HL-60/S4 treated with phorbol 12-myristate 13-acetate at 8.2 ng/mL for 4 days and 3 days (cell line): ENCODE measurements around the gene ZNF407.
"Not testable (repeated sequence)": the region's sequence is repeated elsewhere in the genome, so short reads cannot be mapped to it uniquely, and the experiment has no call there.

ENCODE experiments used
- in situ Hi-C: fragments of 300-500 bp; cut with MboI; formaldehyde crosslinking; loops from 2 replicates; pipeline ENCODE4 v1.15.0; 2022; ENCODE audit warnings: low sequenced_read_pairs

ZNF407 gene

GRCh38 chr18:74951165-74951760 lies 353.6 kb downstream of the ZNF407 start:
- in situ Hi-C loops = no loop called here

GRCh38 chr18:74957588-74958224 lies 360.0 kb downstream of the ZNF407 start:
- in situ Hi-C loops = no loop called here

GRCh38 chr18:74959216-74959615 lies 361.5 kb downstream of the ZNF407 start:
- in situ Hi-C loops = no loop called here

GRCh38 chr18:74961596-74961995 lies 363.9 kb downstream of the ZNF407 start:
- in situ Hi-C loops = no loop called here

GRCh38 chr18:74963820-74964446 lies 366.3 kb downstream of the ZNF407 start:
- in situ Hi-C loops = no loop called here

- in situ Hi-C loops = no loop called here
These were observed 368.0 kb downstream of the ZNF407 start for GRCh38 chr18:74965682-74966081.

- in situ Hi-C loops = no loop called here
These were observed 369.8 kb downstream of the ZNF407 start for GRCh38 chr18:74967438-74967837.

GRCh38 chr18:74967979-74968378 lies 370.3 kb downstream of the ZNF407 start:
- in situ Hi-C loops = no loop called here

GRCh38 chr18:74971358-74971757 lies 373.7 kb downstream of the ZNF407 start:
- in situ Hi-C loops = not testable (repeated sequence)

- in situ Hi-C loops = not testable (repeated sequence)
These were observed 374.1 kb downstream of the ZNF407 start for GRCh38 chr18:74971776-74972175.

GRCh38 chr18:74972354-74972753 lies 374.7 kb downstream of the ZNF407 start:
- in situ Hi-C loops = no loop called here

GRCh38 chr18:74975001-74975400 lies 377.3 kb downstream of the ZNF407 start:
- in situ Hi-C loops = no loop called here

- in situ Hi-C loops = no loop called here
These were observed 378.8 kb downstream of the ZNF407 start for GRCh38 chr18:74976331-74976909.

- in situ Hi-C loops = no loop called here
These were observed 379.4 kb downstream of the ZNF407 start for GRCh38 chr18:74977041-74977440.

- in situ Hi-C loops = no loop called here
These were observed 383.0 kb downstream of the ZNF407 start for GRCh38 chr18:74980669-74981068.

- in situ Hi-C loops = no loop called here
These were observed 383.8 kb downstream of the ZNF407 start for GRCh38 chr18:74981476-74981875.

GRCh38 chr18:74982946-74983635 lies 385.4 kb downstream of the ZNF407 start:
- in situ Hi-C loops = no loop called here

GRCh38 chr18:74989134-74989533 lies 391.5 kb downstream of the ZNF407 start:
- in situ Hi-C loops = no loop called here

GRCh38 chr18:74990563-74991081 lies 393.0 kb downstream of the ZNF407 start:
- in situ Hi-C loops = no loop called here

- in situ Hi-C loops = no loop called here
These were observed 397.1 kb downstream of the ZNF407 start for GRCh38 chr18:74994502-74995418.
